ENCODE results near the gene TUBA1B.
"Not testable (repeated sequence)": the region's sequence is repeated elsewhere in the genome, so short reads cannot be mapped to it uniquely, and the experiment has no call there.

The TUBA1B gene

DNA sequence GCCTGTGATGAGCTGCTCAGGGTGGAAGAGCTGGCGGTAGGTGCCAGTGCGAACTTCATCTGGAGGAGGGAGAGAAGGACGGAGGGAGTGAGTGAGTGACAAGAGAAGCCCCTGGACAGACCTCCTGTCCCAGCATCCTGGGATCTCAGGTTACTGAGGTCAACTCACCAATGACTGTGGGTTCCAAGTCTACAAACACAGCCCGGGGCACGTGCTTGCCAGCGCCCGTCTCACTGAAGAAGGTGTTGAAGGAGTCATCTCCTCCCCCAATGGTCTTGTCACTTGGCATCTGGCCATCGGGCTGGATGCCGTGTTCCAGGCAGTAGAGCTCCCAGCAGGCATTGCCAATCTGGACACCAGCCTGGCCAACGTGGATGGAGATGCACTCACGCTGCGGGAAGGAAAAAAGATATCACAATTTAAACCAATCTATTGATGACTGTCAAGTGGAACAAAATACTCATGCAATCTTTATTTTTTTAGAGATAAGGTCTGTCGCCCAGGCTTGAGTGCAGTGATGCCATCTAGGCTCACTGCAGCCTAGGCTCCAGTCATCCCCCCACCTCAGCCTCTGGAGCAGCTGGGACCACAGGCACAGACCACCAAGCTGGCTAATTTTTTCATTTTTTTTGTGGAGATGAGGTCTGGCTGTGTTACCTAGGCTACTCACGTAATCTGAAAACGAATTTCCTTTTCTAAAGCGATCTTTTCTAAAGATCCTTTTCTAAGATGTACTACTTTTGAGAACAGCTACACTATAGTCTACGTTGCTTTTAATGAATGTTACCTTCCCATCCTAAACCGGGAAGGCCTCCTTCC, 1.7 kb downstream of the TUBA1B start:
- DNase-seq (ENCODE audit: low spot score) = no peak
- H3K27ac ChIP-seq (replicated peaks; ENCODE audit: low read length) = peak overlapping the region; percentile 31
- peaks cover 6% of the 10 kb centered on the region for H3K79me1 ChIP-seq (ENCODE audit: low read depth, low read length)
- H3K36me3 ChIP-seq (replicated peaks in 1 of 2; ENCODE audit: control insufficient read depth in 2 of 2, insufficient read depth in 2 of 2, low read length in 2 of 2) = peaks cover 21 to 41% of the 10 kb centered on the region in 2 donors
- H2BK15ac ChIP-seq (ENCODE audit: low read length) = no peak overlapping the region
- no peak overlapping the region for H2BK5ac ChIP-seq (ENCODE audit: low read length)
- H3K18ac ChIP-seq (ENCODE audit: low read length) = no peak overlapping the region
- peak overlapping the region; percentile 92 for H3K4me2 ChIP-seq (ENCODE audit: insufficient read depth, low read length, poor library complexity, severe bottlenecking)
- H4K91ac ChIP-seq (ENCODE audit: low read depth, low read length, poor library complexity) = no peak overlapping the region
- H2AK5ac ChIP-seq (ENCODE audit: low read depth, low read length) = no peak overlapping the region
- H3K4me1 ChIP-seq (ENCODE audit: control insufficient read depth in 2 of 2, insufficient read depth in 1 of 2, low read depth in 1 of 2, low read length in 2 of 2) = peaks cover 8 to 10% of the 10 kb centered on the region in 2 donors
- H3K23ac ChIP-seq (ENCODE audit: low read depth, low read length, poor library complexity) = peak overlapping the region; percentile 81
- no peaks in the 10 kb centered on the region for H3K27me3 ChIP-seq (ENCODE audit: control insufficient read depth in 3 of 3, insufficient read depth in 3 of 3, low read depth in 1 of 3, low read length in 3 of 3)
- H3K4ac ChIP-seq (ENCODE audit: low read length) = no peak overlapping the region
- no peak overlapping the region for H3K14ac ChIP-seq (ENCODE audit: low read length)
- H4K8ac ChIP-seq (ENCODE audit: low read depth, low read length) = no peak overlapping the region
- peaks cover 0 to 3% of the 10 kb centered on the region in 2 donors for H3K9me3 ChIP-seq (replicated peaks in 1 of 2; ENCODE audit: control insufficient read depth in 2 of 2, insufficient read depth in 1 of 2, low read depth in 1 of 2, low read length in 2 of 2)
- no peak overlapping the region for H2BK12ac ChIP-seq (ENCODE audit: low read length)
- H3K4me3 ChIP-seq (ENCODE audit: low read length in 2 of 2) = peak overlapping the region; percentile 83 to 99
- H2BK120ac ChIP-seq (ENCODE audit: low read depth, low read length) = no peak overlapping the region
- no peak overlapping the region for H2AFZ ChIP-seq (ENCODE audit: low read length)
- WGBS, 2 donors (ENCODE audit: extremely low coverage in 2 of 2, insufficient read length in 2 of 2, insufficient replicate concordance in 1 of 2) = no CpG with 5 or more reads among the region's 18 CpGs
- H3K9ac ChIP-seq (ENCODE audit: low read depth, low read length, poor library complexity) = peak overlapping the region; percentile 99

DNA sequence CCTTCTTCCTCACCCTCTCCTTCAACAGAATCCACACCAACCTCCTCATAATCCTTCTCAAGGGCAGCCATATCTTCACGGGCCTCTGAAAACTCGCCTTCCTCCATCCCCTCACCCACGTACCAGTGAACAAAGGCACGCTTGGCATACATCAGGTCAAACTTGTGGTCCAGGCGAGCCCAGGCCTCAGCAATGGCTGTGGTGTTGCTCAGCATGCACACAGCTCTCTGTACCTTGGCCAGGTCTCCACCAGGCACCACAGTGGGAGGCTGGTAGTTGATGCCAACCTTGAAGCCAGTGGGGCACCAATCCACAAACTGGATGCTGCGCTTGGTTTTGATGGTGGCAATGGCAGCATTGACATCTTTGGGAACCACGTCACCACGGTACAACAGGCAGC, 3.2 kb downstream of the TUBA1B start:
- H3K4me2 ChIP-seq (ENCODE audit: insufficient read depth, low read length, poor library complexity, severe bottlenecking); H3K18ac ChIP-seq (ENCODE audit: low read length); H2AFZ ChIP-seq (ENCODE audit: low read length); H3K9ac ChIP-seq (ENCODE audit: low read depth, low read length, poor library complexity); H2BK120ac ChIP-seq (ENCODE audit: low read depth, low read length); H4K8ac ChIP-seq (ENCODE audit: low read depth, low read length); H3K4me1 ChIP-seq (ENCODE audit: control insufficient read depth in 2 of 2, insufficient read depth in 1 of 2, low read depth in 1 of 2, low read length in 2 of 2); H4K91ac ChIP-seq (ENCODE audit: low read depth, low read length, poor library complexity); H3K4ac ChIP-seq (ENCODE audit: low read length); H3K23ac ChIP-seq (ENCODE audit: low read depth, low read length, poor library complexity); H3K4me3 ChIP-seq (ENCODE audit: low read length in 2 of 2); H2BK12ac ChIP-seq (ENCODE audit: low read length); H3K27ac ChIP-seq (replicated peaks; ENCODE audit: low read length); H2BK15ac ChIP-seq (ENCODE audit: low read length); H2BK5ac ChIP-seq (ENCODE audit: low read length); DNase-seq (ENCODE audit: low spot score); H3K9me3 ChIP-seq (replicated peaks in 1 of 2; ENCODE audit: control insufficient read depth in 2 of 2, insufficient read depth in 1 of 2, low read depth in 1 of 2, low read length in 2 of 2); H2AK5ac ChIP-seq (ENCODE audit: low read depth, low read length); H3K79me1 ChIP-seq (ENCODE audit: low read depth, low read length); H3K14ac ChIP-seq (ENCODE audit: low read length); H3K27me3 ChIP-seq (ENCODE audit: control insufficient read depth in 3 of 3, insufficient read depth in 3 of 3, low read depth in 1 of 3, low read length in 3 of 3): not testable (repeated sequence)
- WGBS, 2 donors (ENCODE audit: extremely low coverage in 2 of 2, insufficient read length in 2 of 2, insufficient replicate concordance in 1 of 2) = no CpG with 5 or more reads among the region's 8 CpGs
- H3K36me3 ChIP-seq (replicated peaks in 1 of 2; ENCODE audit: control insufficient read depth in 2 of 2, insufficient read depth in 2 of 2, low read length in 2 of 2) = peaks cover 21 to 41% of the 10 kb centered on the region in 2 donors

DNA sequence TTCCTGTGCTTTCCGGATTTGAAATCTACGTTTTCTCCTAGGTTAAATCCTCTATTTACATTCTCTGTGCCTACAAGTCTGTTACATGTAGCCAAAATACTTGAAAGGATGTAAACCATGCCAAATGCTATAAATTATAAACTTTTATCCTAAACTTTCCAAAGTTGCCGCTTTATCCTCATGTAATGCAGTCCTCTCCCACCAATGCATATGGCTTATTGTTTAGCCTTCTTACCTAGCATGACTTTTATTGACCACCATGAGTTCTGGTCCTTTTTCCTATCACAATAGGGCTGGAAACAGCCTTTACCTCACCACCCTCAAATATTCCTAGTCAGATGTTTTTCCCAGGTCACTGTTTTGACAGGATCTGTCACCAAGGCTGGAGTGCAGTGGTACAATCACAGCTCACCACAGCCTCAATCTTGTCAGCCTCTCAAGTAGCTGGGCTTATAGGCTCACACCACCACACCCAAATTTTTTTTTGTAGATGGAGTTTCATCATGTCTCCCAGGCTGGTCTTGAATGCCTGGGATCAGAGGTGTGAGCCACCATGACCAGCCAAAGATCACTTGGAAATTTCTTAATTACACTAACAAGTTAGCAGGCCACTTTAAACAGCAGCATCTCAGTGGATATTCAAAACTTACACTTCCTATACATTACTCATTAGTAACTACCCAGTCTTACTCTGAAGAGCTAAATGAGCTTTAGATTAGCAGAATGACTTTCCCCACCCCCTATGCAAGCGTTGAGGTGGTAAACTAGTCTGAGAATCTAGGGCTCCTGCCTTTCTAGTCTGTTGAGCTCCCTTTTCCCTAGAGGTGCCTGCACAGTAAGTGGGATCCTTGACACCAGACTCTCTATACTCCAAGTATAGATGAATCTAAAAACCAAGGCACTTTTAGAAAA, 4.1 kb downstream of the TUBA1B start:
- Histone ChIP-seq H3K4me2 (ENCODE audit: insufficient read depth, low read length, poor library complexity, severe bottlenecking) (no peak overlapping the region), H3K18ac (ENCODE audit: low read length) (no peak overlapping the region), H3K9ac (ENCODE audit: low read depth, low read length, poor library complexity) (no peak overlapping the region), H3K14ac (ENCODE audit: low read length) (no peak overlapping the region), H2BK12ac (ENCODE audit: low read length) (no peak overlapping the region), H3K27ac (replicated peaks; ENCODE audit: low read length) (no peak overlapping the region), H3K9me3 (replicated peaks in 1 of 2; ENCODE audit: control insufficient read depth in 2 of 2, insufficient read depth in 1 of 2, low read depth in 1 of 2, low read length in 2 of 2) (peaks cover 0 to 3% of the 10 kb centered on the region in 2 donors), H3K4me3 (ENCODE audit: low read length in 2 of 2) (no peak overlapping the region), H3K23ac (ENCODE audit: low read depth, low read length, poor library complexity) (no peak overlapping the region), H2AK5ac (ENCODE audit: low read depth, low read length) (no peak overlapping the region), H3K79me1 (ENCODE audit: low read depth, low read length) (peaks cover 6% of the 10 kb centered on the region), H2BK5ac (ENCODE audit: low read length) (no peak overlapping the region), H2AFZ (ENCODE audit: low read length) (no peak overlapping the region), H3K4me1 (ENCODE audit: control insufficient read depth in 2 of 2, insufficient read depth in 1 of 2, low read depth in 1 of 2, low read length in 2 of 2) (peaks cover 8 to 10% of the 10 kb centered on the region in 2 donors), H4K91ac (ENCODE audit: low read depth, low read length, poor library complexity) (no peak overlapping the region), H4K8ac (ENCODE audit: low read depth, low read length) (no peak overlapping the region), H3K4ac (ENCODE audit: low read length) (no peak overlapping the region), H3K36me3 (replicated peaks in 1 of 2; ENCODE audit: control insufficient read depth in 2 of 2, insufficient read depth in 2 of 2, low read length in 2 of 2) (peaks cover 21 to 41% of the 10 kb centered on the region in 2 donors), H2BK120ac (ENCODE audit: low read depth, low read length) (no peak overlapping the region), H3K27me3 (ENCODE audit: control insufficient read depth in 3 of 3, insufficient read depth in 3 of 3, low read depth in 1 of 3, low read length in 3 of 3) (no peaks in the 10 kb centered on the region), H2BK15ac (ENCODE audit: low read length) (no peak overlapping the region)
- DNase-seq (ENCODE audit: low spot score) = no peak
- no CpG with 5 or more reads among the region's 4 CpGs for WGBS, 2 donors (ENCODE audit: extremely low coverage in 2 of 2, insufficient read length in 2 of 2, insufficient replicate concordance in 1 of 2)
